Fibroblast of lung (primary cell): ENCODE data around the gene ZBTB7C. TPM values are rescaled to one million over a fixed set of nuclear protein-coding genes. Genes with fewer than 3 reads are reported as not detected.
A peak's percentile ranks its signal among the peaks of the same experiment; 100 is the strongest.

Experiments
- DNase-seq, 2 donors: peaks; one replicate each; pipeline versions ENCODE4 v3.0.0 to v3.0.0-alpha.2; 2010; ENCODE audit warnings: low read depth in 2 of 2
- H2AFZ ChIP-seq: 2 replicates; pipeline ENCODE4 v1.5.1; 2012; ENCODE audit warnings: low read length, control low read depth, inconsistent platforms
- H3K27ac ChIP-seq: 2 replicates; pipeline ENCODE4 v1.5.1; 2011; ENCODE audit warnings: low read length, control low read depth; ENCODE audit not compliant: insufficient read depth
- H3K27me3 ChIP-seq: 2 replicates; pipeline ENCODE4 v1.5.1; 2011; ENCODE audit warnings: mild to moderate bottlenecking, low read length; ENCODE audit not compliant: control insufficient read depth, insufficient read depth
- H3K36me3 ChIP-seq: 2 replicates; pipeline ENCODE4 v1.5.1; 2011; ENCODE audit warnings: low read length; ENCODE audit not compliant: control insufficient read depth, insufficient read depth
- H3K4me1 ChIP-seq: 2 replicates; pipeline ENCODE4 v1.5.1; 2011; ENCODE audit warnings: low read length; ENCODE audit not compliant: control insufficient read depth, insufficient read depth; ENCODE audit errors: extremely low read depth
- H3K4me2 ChIP-seq: 2 replicates; pipeline ENCODE4 v1.5.1; 2011; ENCODE audit warnings: low read length, control low read depth; ENCODE audit not compliant: insufficient read depth; ENCODE audit errors: extremely low read depth
- H3K4me3 ChIP-seq, 4 experiments: fragments of 200-600 bp in 1 of 4; sonication (generic) in 1 of 4; replicated peaks in 1 of 4; 2 replicates each; pipeline ENCODE4 v1.5.1; 2011 to 2016; ENCODE audit warnings: low read length in 4 of 4, low read depth in 3 of 4, mild to moderate bottlenecking in 3 of 4, control low read depth in 2 of 4, inconsistent platforms in 1 of 4, mixed read lengths in 1 of 4; ENCODE audit not compliant: insufficient read depth in 1 of 4; ENCODE audit errors: control extremely low read depth in 1 of 4
- H3K79me2 ChIP-seq: 2 replicates; pipeline ENCODE4 v1.5.1; 2012; ENCODE audit warnings: mild to moderate bottlenecking, low read length, inconsistent platforms; ENCODE audit not compliant: control insufficient read depth, insufficient read depth
- H3K9ac ChIP-seq: 2 replicates; pipeline ENCODE4 v1.5.1; 2011; ENCODE audit warnings: mild to moderate bottlenecking, low read length, control low read depth; ENCODE audit not compliant: insufficient read depth
- H3K9me3 ChIP-seq: 2 replicates; pipeline ENCODE4 v1.5.1; 2012; ENCODE audit warnings: low read depth, low read length; ENCODE audit not compliant: control insufficient read depth, insufficient read depth
- H4K20me1 ChIP-seq: 2 replicates; pipeline ENCODE4 v1.5.1; 2011; ENCODE audit warnings: low read length; ENCODE audit not compliant: control insufficient read depth, insufficient read depth; ENCODE audit errors: extremely low read depth
- EZH2 ChIP-seq: IDR thresholded peaks from 2 replicates; pipeline ENCODE4 v1.5.1; 2012; ENCODE audit warnings: low read length, control low read depth, mild to moderate bottlenecking; ENCODE audit errors: missing control alignments
- polyA plus RNA-seq, 2 donors: library from polyadenylated mRNA; depleted of rRNA in 1 of 2; stranded (reverse) in 1 of 2; unstranded in 1 of 2; fragments of >200 nt; gene quantifications; 2 replicates each; pipeline ENCODE4 v1.2.1, GENCODE V29; 2011 to 2012; ENCODE audit warnings: missing spikeins in 1 of 2
- total RNA-seq: library from RNA; depleted of rRNA; stranded (reverse); fragments of >200 nt; gene quantifications from 2 replicates; pipeline ENCODE4 v1.2.1, GENCODE V29; 2014
- TF ChIP-seq, protein P1 (sequence below), 2 donors: IDR thresholded peaks in 1 of 2; conservative IDR thresholded peaks in 1 of 2; 1 replicate in 1 of 2; 2 replicates in 1 of 2; pipeline ENCODE4 v1.5.1; 2011 to 2012; ENCODE audit warnings: low read length in 2 of 2, control low read depth in 1 of 2, inconsistent platforms in 1 of 2, low read depth in 1 of 2, mild to moderate bottlenecking in 1 of 2

Gene ZBTB7C
- total and polyA plus RNA-seq, 2 donors (not counting 1 experiment from before 2014, with no cell fraction given), result 0.19 to 0.33 TPM

DNA sequence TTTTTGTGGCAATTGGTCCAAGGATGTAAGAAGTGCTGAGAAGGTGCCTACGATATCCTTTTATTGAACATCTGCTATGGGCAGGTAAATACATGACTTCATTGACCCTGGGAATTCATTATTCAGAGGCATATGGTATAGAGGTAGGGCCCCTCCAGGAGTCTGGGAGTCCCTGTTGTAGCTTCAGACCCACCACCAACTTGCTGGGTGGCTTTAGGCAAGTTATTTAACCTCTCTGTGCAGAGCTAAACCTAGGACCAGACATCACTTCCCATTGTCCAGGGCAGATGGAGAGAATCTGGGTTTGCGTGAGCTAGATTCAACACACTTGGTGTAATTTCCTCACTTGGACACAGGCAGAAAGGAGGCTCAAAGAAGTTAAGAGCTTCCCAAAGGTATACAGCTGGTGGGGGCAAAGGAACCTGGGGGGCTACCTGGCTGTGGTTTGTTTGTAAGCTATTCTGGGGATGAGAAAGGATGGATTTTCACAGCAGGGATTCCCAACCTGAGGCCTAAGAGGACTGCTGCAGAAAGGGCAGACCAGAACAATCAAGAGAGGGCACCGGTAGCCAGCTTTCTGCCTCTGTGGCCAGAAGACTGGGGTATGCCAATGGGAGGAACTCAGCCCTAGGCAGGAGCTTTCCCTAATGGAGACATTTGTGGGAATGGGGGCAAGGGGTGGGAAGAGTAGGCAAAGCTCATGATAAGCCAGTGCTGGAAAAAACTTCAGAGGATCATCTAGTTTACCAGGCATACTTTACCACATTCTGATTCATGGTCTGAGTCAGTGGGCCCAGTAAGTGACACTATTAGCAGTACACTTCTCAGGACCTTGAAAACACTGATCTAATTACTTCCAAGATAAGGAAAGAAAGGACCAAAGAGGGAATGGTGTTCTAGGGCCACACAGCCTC is 376.1 kb downstream of the ZBTB7C start:
- Histone ChIP-seq H3K4me2 (no peak overlapping the region), H3K27ac (no peak overlapping the region)

DNA sequence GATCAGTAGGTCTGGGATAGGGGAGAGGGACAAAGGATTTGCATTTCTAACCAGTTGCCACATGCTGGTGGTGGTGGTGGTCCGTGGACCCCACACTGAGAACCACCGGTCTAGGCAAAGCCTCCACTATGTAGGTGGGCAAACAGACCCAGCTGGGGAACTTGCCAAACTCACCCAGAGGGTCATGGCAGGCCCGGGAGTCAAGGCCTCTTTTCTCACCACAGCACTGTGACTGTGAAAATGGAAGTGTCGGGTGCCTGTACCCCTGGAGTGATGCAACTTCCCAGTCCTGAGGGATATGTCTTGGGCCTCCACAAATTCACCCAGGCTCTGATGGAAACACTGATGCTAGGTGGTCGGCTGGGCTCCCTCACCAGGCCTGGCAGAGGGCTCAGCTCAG is 377.5 kb downstream of the ZBTB7C start:
- no peak for TF ChIP-seq EZH2
- TF ChIP-seq, protein P1, sequence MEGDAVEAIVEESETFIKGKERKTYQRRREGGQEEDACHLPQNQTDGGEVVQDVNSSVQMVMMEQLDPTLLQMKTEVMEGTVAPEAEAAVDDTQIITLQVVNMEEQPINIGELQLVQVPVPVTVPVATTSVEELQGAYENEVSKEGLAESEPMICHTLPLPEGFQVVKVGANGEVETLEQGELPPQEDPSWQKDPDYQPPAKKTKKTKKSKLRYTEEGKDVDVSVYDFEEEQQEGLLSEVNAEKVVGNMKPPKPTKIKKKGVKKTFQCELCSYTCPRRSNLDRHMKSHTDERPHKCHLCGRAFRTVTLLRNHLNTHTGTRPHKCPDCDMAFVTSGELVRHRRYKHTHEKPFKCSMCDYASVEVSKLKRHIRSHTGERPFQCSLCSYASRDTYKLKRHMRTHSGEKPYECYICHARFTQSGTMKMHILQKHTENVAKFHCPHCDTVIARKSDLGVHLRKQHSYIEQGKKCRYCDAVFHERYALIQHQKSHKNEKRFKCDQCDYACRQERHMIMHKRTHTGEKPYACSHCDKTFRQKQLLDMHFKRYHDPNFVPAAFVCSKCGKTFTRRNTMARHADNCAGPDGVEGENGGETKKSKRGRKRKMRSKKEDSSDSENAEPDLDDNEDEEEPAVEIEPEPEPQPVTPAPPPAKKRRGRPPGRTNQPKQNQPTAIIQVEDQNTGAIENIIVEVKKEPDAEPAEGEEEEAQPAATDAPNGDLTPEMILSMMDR (conservative IDR thresholded peaks at IDR 0.05 in 1 of 2, IDR thresholded peaks at IDR 0.05 in 1 of 2; ENCODE audit: low read depth in 1 of 2, low read length in 2 of 2), result no peak
- H3K9me3 ChIP-seq, result no peaks in the 10 kb centered on the region
- no peak overlapping the region for H3K4me2 ChIP-seq
- no peaks in the 10 kb centered on the region for H4K20me1 ChIP-seq
- no peaks in the 10 kb centered on the region for H3K79me2 ChIP-seq
- no peak overlapping the region for H3K9ac ChIP-seq
- H3K36me3 ChIP-seq, result no peaks in the 10 kb centered on the region
- H3K27ac ChIP-seq, result no peak overlapping the region
- H3K4me1 ChIP-seq, result no peaks in the 10 kb centered on the region
- no peaks in the 10 kb centered on the region for H3K27me3 ChIP-seq
- no peak overlapping the region for H3K4me3 ChIP-seq
- DNase-seq, result no peak
- H2AFZ ChIP-seq, result no peak overlapping the region

More for the DNA sequence above, 376.1 kb downstream of the ZBTB7C start:
- Histone ChIP-seq H3K4me3 (no peak overlapping the region), H4K20me1 (no peaks in the 10 kb centered on the region), H3K36me3 (no peaks in the 10 kb centered on the region), H3K9me3 (no peaks in the 10 kb centered on the region), H3K9ac (no peak overlapping the region), H2AFZ (no peak overlapping the region), H3K27me3 (no peaks in the 10 kb centered on the region), H3K79me2 (no peaks in the 10 kb centered on the region), H3K4me1 (no peaks in the 10 kb centered on the region)
- DNase-seq, result peak; percentile 29 to 87
- TF ChIP-seq EZH2, result no peak
- TF ChIP-seq, protein P1 (conservative IDR thresholded peaks at IDR 0.05 in 1 of 2, IDR thresholded peaks at IDR 0.05 in 1 of 2; ENCODE audit: low read depth in 1 of 2, low read length in 2 of 2), result no peak

DNA sequence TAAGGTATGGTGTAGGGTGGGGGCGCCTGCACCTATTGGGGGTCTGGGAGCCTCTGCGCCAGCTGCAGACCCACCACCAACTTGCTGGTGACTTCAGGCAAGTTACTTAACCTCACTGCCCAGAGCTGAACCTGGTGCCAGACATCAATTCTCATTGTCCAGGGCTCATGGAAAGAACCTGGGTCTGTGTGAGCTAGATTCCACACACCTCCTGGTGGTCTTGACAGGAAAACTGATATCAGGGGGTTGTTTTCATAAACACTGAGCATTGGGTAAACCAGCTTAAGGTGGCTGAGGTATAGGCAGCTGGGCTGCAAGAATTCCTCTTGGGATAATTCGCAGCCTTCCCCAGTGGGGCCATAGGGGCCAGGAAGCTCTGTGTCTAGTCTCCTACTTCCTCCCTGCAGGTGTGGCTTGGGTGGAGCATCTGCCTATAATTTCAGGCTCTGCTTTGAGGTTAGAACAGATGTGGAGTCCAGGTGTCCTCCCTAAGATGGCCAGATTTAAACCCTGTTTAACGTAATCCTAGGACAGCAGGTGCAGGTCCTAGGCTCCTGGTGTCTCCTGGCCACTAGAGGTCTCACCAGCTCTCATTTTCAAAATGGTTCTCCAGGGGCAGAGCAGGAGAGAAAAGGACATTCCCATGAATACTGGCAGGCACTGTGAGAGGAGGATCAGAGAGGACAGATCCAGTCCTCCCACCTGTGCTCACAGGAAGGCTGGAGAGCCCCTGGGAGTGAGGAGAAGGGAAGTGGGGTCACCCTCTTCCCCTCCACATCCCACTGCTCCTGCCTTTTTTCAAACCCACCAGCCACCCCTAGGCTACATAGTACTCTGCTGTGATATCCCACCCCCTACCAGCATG is 378.3 kb downstream of the ZBTB7C start:
- H3K79me2 ChIP-seq, result no peaks in the 10 kb centered on the region
- H3K27ac ChIP-seq, result no peak overlapping the region
- H4K20me1 ChIP-seq, result no peaks in the 10 kb centered on the region
- peak; percentile 45 to 63 for DNase-seq
- no peaks in the 10 kb centered on the region for H3K4me1 ChIP-seq
- H3K4me3 ChIP-seq, result no peak overlapping the region
- H3K9me3 ChIP-seq, result no peaks in the 10 kb centered on the region
- TF ChIP-seq, protein P1 (conservative IDR thresholded peaks at IDR 0.05 in 1 of 2, IDR thresholded peaks at IDR 0.05 in 1 of 2; ENCODE audit: low read depth in 1 of 2, low read length in 2 of 2), result peak; percentile 60 to 86
- no peak for TF ChIP-seq EZH2
- H3K4me2 ChIP-seq, result no peak overlapping the region
- no peak overlapping the region for H3K9ac ChIP-seq
- H3K27me3 ChIP-seq, result peaks cover 3% of the 10 kb centered on the region
- no peaks in the 10 kb centered on the region for H3K36me3 ChIP-seq
- no peak overlapping the region for H2AFZ ChIP-seq
